Activated T-cell treated with anti-CD3 and anti-CD28 coated beads, Interleukin-2, amount 50 U/mL, for 4 hours (primary cell): ENCODE measurements around the gene CDH23. TPM values are rescaled to one million over a fixed set of nuclear protein-coding genes. Genes with fewer than 3 reads are reported as not detected.
"Not testable (repeated sequence)": the region's sequence is repeated elsewhere in the genome, so short reads cannot be mapped to it uniquely, and the experiment has no call there.

Experiments used
- ATAC-seq, 2 donors: fragments of 200-7000 bp; cut with Tn5 transposase; one replicate each; pipeline ENCODE4 v1.10.0; 2021
- DNase-seq: peaks from one replicate; pipeline ENCODE4 v3.0.0-alpha.2; 2020
- H3K27me3 Mint-ChIP-seq: one replicate; pipeline ENCODE4 v1.8.0; 2021; ENCODE audit warnings: low read depth, mixed read lengths
- H3K36me3 Mint-ChIP-seq: one replicate; pipeline ENCODE4 v1.8.0; 2022; ENCODE audit warnings: mixed read lengths; ENCODE audit not compliant: insufficient read depth
- H3K4me1 Mint-ChIP-seq: one replicate; pipeline ENCODE4 v1.8.0; 2021; ENCODE audit warnings: low read depth, mixed read lengths
- H3K4me3 Mint-ChIP-seq: one replicate; pipeline ENCODE4 v1.8.0; 2021; ENCODE audit warnings: mild to moderate bottlenecking, moderate library complexity, mixed read lengths
- H3K9me3 Mint-ChIP-seq: one replicate; pipeline ENCODE4 v1.8.0; 2021; ENCODE audit warnings: mixed read lengths
- total RNA-seq, 3 donors: library from RNA; stranded (reverse); gene quantifications; one replicate each; pipeline ENCODE4 v1.2.1, GENCODE V29; 2021

CDH23 gene
- total RNA-seq, 3 donors from 2014 or later = 0.71 to 1.2 (median 1.1) TPM

GRCh38 chr10:71850021-71850742, 453.5 kb downstream of the CDH23 start:
- Mint-ChIP-seq H3K36me3 (no peaks in the 10 kb centered on the region), H3K27me3 (no peaks in the 10 kb centered on the region), H3K4me1 (peaks cover 47% of the 10 kb centered on the region), H3K4me3 (peak overlapping the region; percentile 92), H3K9me3 (no peaks in the 10 kb centered on the region)
- no peak for DNase-seq
- no peak for ATAC-seq

DNA sequence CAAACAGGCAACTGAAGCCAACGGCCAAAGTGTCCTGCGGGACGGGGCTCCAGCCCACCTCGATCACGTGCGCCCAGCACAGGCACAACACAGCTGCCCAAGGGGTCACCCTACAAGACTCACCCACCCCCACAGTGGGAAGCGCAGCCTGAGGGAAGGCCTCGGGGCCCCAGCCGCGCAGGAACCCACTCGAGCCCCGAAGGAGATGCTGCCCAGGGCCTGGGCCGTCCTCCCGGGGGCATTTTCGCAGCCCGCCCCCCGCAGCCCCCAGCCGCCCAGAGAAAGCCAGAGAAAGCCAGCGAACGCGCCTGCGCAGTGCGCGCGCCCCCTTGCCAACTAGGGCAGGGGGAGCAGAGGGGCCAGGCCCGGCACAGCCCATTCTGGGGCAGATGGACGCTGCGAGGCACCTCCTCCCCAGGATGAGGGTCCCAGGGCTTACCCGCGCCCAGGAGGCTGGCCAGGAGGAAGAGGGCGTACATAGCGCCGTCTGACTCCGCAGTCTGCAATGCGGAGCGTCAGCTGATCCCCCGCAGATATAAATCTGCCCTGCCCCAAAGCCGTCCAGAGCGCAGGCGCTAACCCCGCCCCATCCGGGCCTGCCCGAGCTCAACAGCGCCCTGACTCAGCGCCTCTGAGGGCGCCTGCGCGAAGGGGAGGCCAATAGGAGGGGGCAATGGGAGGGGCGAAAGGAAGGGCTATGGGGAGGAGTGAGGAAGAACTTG, 454.2 kb downstream of the CDH23 start, which contains the start of gene PSAP:
Gene PSAP, minus strand, starts transcription at position 509 of the 722 bp plus-strand sequence. Its CDS starts 30 bp downstream, at position 479.
- H3K36me3 Mint-ChIP-seq = no peaks in the 10 kb centered on the region
- ATAC-seq (peak; percentile 97 to 98), DNase-seq (peak; percentile 98)
- H3K4me3 Mint-ChIP-seq = peak within 1 kb of the TSS; percentile 92
- H3K4me1 Mint-ChIP-seq = peaks cover 39% of the 10 kb centered on the region
- no peaks in the 10 kb centered on the region for H3K9me3 Mint-ChIP-seq
- no peaks in the 10 kb centered on the region for H3K27me3 Mint-ChIP-seq

GRCh38 chr10:71851465-71852095, 454.9 kb downstream of the CDH23 start:
- ATAC-seq = peak in 1 of 2 donors; percentile 2
- H3K4me1 Mint-ChIP-seq = peaks cover 37% of the 10 kb centered on the region
- peak overlapping the region; percentile 92 for H3K4me3 Mint-ChIP-seq
- not testable (repeated sequence) for H3K36me3 Mint-ChIP-seq, H3K9me3 Mint-ChIP-seq, H3K27me3 Mint-ChIP-seq, DNase-seq

GRCh38 chr10:71852355-71852937, 455.7 kb downstream of the CDH23 start:
- Mint-ChIP-seq H3K4me1 (peaks cover 32% of the 10 kb centered on the region), H3K4me3 (no peak overlapping the region), H3K9me3 (no peaks in the 10 kb centered on the region), H3K27me3 (no peaks in the 10 kb centered on the region), H3K36me3 (no peaks in the 10 kb centered on the region)
- DNase-seq = no peak
- no peak for ATAC-seq

- Mint-ChIP-seq H3K9me3 (no peaks in the 10 kb centered on the region), H3K4me1 (peaks cover 17% of the 10 kb centered on the region), H3K27me3 (no peaks in the 10 kb centered on the region), H3K4me3 (no peak overlapping the region), H3K36me3 (no peaks in the 10 kb centered on the region)
- ATAC-seq (no peak), DNase-seq (no peak)
Measured at GRCh38 chr10:71854031-71854430, 457.3 kb downstream of the CDH23 start.

DNA sequence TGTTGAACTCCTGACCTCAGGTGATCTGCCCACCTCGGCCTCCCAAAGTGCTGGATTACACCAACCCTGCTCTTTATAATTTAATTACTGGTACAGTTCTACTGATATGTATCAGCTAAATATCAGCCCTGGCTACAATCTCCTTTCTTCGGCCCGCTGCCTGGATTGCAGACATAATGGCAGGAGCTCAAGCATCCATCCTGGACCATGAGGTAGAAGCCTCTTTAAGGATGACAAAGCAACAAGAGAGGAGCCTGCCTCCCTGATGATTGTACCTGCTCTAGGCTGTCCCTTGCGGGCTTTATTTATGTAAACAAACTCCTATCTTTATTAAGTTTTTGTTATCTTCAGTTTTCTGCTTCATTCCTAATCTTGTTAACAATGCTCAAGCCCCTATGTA, 459.9 kb downstream of the CDH23 start:
- ATAC-seq = no peak
- no peaks in the 10 kb centered on the region for H3K9me3 Mint-ChIP-seq
- DNase-seq = no peak
- no peaks in the 10 kb centered on the region for H3K36me3 Mint-ChIP-seq
- no peaks in the 10 kb centered on the region for H3K27me3 Mint-ChIP-seq
- peaks cover 4% of the 10 kb centered on the region for H3K4me1 Mint-ChIP-seq
- H3K4me3 Mint-ChIP-seq = no peak overlapping the region

DNA sequence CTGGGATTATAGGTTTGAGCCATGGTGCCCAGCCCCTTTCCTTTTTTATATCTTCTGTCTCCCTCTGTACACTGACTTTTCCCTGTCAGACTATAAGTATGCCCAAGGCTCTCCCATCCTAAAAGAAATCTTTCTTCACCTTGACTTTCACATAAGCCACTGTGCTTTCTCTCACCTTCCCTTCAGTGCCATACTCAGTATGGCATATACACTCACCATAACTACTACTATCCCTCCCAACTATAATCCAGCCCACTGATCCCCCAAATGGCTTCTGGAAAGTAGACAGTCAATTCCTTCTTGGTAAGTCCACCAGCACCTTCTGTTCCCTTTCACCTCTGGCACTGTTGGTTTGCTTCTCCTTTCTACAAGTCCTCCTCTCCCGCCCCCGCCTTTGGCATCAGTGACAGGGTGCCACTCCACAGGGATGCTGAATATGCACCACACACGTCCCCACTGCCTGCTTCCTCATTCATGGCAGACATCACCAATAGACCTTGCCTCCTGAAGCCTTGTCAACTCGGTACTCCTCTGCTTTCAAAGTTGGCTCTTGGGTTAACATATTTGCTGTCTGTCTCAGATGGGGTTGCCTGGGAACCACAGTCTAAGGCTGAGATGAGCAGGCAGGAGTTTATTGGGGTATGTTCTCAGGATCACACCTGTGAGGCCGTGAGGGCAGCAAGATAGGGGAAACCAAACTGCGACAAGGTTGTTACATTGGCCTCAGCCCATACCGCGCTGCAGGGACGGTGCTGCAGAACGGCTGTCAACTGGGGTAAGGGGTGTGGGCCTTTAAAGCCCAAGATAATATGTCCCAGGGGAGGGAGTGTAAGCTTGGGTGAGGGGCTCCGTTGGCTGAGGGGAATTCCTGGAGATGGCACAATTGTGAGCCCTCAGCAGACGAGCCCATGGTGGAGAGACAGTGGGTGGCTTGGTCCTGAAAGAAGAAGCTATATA, 461.5 kb downstream of the CDH23 start:
- Mint-ChIP-seq H3K36me3 (no peaks in the 10 kb centered on the region), H3K4me1 (peaks cover 4% of the 10 kb centered on the region), H3K4me3 (no peak overlapping the region), H3K9me3 (no peaks in the 10 kb centered on the region), H3K27me3 (no peaks in the 10 kb centered on the region)
- ATAC-seq (no peak), DNase-seq (no peak)

DNA sequence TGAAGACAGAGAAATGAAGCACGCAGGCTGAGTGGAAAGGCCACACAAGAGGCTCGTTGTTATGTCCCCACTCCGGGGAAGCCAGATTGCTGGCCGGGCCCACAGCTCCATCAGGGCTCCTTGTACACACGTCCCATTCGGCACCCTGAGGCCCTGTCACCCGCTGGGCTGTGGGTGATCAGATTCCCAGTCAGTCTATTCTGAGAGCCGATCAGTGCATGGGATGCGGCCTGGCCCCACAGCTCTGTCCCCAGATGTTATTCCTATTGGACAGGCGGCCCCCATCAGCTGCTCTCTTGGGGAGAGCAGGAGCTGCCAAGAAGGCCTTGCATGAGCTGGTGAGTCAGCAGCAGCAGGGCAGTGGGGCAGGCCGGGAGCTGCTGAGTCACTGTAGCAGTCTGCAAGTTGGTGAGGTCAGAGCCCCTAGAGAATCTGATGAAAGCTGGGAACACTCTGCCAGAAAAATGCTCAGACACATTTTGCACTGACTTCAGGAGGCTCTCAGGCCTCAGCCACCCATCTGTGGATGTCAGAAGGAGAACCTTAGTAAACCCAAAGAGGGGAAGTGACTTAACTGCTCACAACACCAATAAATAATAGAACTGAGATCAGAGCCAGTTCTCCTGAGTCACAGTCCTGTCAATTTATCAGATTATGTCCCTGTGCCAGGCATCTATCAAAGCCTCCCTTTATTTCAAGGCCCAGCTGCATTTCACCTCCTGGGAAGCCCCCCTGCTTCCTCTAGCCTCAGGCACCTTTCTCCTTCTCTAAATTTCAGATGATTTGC, 463.7 kb downstream of the CDH23 start:
- DNase-seq (no peak), ATAC-seq (peak; percentile 77 to 87)
- H3K4me3 Mint-ChIP-seq = no peak overlapping the region
- no peaks in the 10 kb centered on the region for H3K9me3 Mint-ChIP-seq
- peaks cover 4% of the 10 kb centered on the region for H3K4me1 Mint-ChIP-seq
- H3K27me3 Mint-ChIP-seq = no peaks in the 10 kb centered on the region
- no peaks in the 10 kb centered on the region for H3K36me3 Mint-ChIP-seq

- ATAC-seq (no peak), DNase-seq (no peak)
- H3K4me3 Mint-ChIP-seq = no peak overlapping the region
- H3K9me3 Mint-ChIP-seq = no peaks in the 10 kb centered on the region
- H3K27me3 Mint-ChIP-seq = no peaks in the 10 kb centered on the region
- peaks cover 4% of the 10 kb centered on the region for H3K4me1 Mint-ChIP-seq
- no peaks in the 10 kb centered on the region for H3K36me3 Mint-ChIP-seq
Measured at GRCh38 chr10:71863203-71863602, 466.5 kb downstream of the CDH23 start.

GRCh38 chr10:71864911-71865361, 468.2 kb downstream of the CDH23 start:
- ATAC-seq = no peak
- Mint-ChIP-seq H3K9me3 (no peaks in the 10 kb centered on the region), H3K4me3 (no peak overlapping the region), H3K4me1 (peaks cover 4% of the 10 kb centered on the region), H3K36me3 (no peaks in the 10 kb centered on the region), H3K27me3 (no peaks in the 10 kb centered on the region)
- no peak for DNase-seq
